GM12874 (cell line): ENCODE measurements around the gene RNF103.

ENCODE experiments used
- TF ChIP-seq, protein P1 (sequence below): IDR thresholded peaks from 2 replicates; pipeline ENCODE4 v1.5.1; 2011; ENCODE audit warnings: low read depth, mild to moderate bottlenecking, control low read depth, low read length, moderate library complexity; ENCODE audit not compliant: insufficient read depth

RNF103 gene

GRCh38 chr2:86649119-86649947 is 25.7 kb upstream of the RNF103 start:
- TF ChIP-seq, protein P1, sequence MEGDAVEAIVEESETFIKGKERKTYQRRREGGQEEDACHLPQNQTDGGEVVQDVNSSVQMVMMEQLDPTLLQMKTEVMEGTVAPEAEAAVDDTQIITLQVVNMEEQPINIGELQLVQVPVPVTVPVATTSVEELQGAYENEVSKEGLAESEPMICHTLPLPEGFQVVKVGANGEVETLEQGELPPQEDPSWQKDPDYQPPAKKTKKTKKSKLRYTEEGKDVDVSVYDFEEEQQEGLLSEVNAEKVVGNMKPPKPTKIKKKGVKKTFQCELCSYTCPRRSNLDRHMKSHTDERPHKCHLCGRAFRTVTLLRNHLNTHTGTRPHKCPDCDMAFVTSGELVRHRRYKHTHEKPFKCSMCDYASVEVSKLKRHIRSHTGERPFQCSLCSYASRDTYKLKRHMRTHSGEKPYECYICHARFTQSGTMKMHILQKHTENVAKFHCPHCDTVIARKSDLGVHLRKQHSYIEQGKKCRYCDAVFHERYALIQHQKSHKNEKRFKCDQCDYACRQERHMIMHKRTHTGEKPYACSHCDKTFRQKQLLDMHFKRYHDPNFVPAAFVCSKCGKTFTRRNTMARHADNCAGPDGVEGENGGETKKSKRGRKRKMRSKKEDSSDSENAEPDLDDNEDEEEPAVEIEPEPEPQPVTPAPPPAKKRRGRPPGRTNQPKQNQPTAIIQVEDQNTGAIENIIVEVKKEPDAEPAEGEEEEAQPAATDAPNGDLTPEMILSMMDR = no peak

GRCh38 chr2:86648681-86649080 is 25.0 kb upstream of the RNF103 start:
- TF ChIP-seq, protein P1 = no peak

- TF ChIP-seq, protein P1 = no peak
Observed at GRCh38 chr2:86646865-86647264, 23.2 kb upstream of the RNF103 start.

- TF ChIP-seq, protein P1 = no peak
Observed at GRCh38 chr2:86646329-86646728, 22.7 kb upstream of the RNF103 start.

DNA sequence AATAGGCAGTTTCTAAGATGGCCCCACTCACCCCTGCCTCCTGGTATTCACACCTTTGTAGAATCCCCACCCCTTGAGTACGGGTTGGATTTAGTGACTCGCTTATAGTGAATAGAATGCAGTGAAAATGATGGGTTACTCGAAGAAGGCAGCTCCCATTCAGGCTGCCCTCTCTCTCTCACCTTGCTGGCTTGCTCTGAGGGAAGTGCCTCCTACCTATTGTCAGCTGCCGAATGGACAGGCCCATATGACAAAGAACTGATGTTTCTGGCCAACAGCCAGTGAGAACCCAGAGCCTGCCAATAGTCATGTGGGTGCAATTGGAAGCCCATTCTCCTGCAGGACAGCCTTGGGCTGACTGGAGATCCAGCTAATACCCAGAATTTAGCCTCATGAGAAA is 22.1 kb upstream of the RNF103 start:
- TF ChIP-seq, protein P1 = no peak

- TF ChIP-seq, protein P1 = no peak
Observed at GRCh38 chr2:86638712-86639111, 15.0 kb upstream of the RNF103 start.

DNA sequence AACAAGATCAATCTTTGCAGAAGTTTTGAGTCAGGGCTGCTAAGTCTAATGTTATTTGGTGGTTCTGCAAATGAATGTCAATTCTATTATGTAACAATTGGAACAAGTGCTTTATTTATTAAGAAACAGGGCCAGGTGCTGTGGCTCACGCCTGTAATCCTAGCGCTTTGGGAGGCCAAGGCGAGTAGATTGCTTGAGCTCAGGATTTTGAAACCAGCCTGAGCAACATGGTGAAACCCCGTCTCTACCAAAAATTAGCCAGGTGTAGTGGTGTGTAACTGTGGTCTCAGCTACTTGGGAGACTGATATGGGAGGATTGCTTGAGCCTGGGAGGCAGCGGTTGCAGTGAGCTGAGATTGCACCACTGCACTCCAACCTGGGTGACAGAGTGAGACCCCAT is 13.2 kb upstream of the RNF103 start:
- TF ChIP-seq, protein P1 = no peak
